Uterine smooth muscle cell (primary cell): ENCODE data around the gene SNRNP200. TPM values are rescaled to one million over a fixed set of nuclear protein-coding genes. Genes with fewer than 3 reads are reported as not detected.

ENCODE experiments used
- total RNA-seq: library from RNA; depleted of rRNA; stranded (reverse); fragments of >200 nt; gene quantifications from 2 replicates; pipeline ENCODE4 v1.2.3, GENCODE V29; 2014

The SNRNP200 gene
- 49.4 and 65.4 TPM in 2 replicates for total RNA-seq

DNA sequence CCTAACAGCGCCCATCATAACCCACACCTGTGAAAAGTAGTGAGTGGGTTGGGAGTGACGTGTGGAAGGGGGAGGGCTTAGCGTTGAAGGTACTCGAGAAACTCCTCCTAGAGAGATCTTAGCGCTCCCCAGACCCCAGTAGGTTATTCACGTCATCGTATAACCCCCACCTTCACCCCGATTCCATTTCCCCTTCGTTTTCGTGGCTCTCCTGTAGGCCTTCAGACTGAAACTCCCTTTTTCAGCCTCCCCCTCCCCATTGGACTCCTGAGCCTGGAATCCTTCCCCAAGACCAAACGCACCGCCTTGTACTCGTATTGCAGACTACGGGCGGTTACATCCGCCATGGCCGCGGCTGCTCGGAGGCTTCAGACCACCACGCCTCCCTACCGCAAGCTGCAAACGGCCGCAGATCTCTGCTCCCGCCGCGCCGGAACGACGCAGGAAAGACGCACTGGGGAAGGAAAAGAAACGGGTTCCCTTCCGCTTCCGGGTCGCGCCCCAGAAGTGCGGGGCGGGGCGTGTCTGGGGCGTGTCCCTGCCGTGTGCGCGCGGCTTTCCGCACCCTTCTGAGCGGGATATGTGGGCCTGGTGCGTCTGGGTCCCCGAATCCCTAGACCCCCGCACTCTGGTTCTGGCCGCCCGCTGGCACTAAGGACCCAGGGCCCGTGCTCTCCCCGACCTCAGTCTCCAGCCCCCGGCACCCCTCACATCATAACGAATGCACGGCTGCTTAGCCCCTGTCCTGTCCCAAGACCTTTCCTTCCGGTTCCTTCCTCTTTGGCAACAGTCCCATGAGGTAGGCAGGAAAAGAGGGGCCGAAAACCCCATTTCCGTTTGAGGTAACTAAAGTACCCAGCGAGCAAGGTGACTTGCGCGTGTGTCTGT, at the start of gene SNRNP200:
Gene SNRNP200, minus strand, starts transcription at position 456 of the 888 bp plus-strand sequence. Its CDS starts 109 bp downstream, at position 347.

DNA sequence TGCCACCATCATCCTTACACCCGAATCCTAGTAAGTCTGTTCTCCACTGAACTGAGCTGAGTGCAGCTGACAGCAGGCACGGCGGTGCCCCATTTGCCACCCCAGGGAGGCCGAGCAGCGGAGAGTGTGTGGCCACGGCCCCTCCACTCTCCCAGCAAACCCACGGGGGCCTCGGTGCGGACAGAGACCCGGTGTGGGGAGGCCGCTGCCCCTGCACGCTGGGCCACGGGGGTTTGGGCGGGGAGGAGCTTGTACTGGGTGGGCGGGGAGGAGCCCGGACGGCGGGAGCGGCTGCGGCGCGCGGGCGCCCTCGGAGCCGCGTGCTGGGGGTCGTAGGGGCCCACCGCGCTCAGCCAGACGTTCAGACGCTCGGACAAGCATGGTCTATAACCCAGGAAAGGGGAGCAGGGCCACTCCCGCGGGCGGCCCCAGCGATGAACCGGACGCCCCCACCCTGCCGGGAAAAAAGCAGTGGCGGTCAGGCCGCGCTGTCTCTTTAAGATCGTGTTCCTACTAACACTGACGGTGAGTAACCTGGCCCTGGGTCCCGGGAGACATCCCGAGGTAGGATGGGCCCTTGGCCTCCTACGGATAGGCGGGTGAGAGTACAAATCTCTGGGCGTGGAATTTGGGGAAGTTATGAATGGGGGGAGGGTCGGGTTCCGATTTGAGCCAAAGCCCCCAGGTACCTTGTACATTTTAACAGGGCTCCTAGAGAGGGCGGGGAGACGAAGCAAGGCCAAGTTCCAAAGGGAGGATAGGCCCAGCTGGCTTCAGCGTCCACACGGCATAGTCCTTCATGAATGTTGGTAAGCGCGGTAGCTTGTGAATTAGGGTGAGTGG, 19.9 kb upstream of the SNRNP200 start, which contains the start of gene ITPRIPL1:
Gene ITPRIPL1, plus strand, starts transcription at position 277 of the 843 bp plus-strand sequence. Its CDS starts 523 bp downstream, at position 800.

DNA sequence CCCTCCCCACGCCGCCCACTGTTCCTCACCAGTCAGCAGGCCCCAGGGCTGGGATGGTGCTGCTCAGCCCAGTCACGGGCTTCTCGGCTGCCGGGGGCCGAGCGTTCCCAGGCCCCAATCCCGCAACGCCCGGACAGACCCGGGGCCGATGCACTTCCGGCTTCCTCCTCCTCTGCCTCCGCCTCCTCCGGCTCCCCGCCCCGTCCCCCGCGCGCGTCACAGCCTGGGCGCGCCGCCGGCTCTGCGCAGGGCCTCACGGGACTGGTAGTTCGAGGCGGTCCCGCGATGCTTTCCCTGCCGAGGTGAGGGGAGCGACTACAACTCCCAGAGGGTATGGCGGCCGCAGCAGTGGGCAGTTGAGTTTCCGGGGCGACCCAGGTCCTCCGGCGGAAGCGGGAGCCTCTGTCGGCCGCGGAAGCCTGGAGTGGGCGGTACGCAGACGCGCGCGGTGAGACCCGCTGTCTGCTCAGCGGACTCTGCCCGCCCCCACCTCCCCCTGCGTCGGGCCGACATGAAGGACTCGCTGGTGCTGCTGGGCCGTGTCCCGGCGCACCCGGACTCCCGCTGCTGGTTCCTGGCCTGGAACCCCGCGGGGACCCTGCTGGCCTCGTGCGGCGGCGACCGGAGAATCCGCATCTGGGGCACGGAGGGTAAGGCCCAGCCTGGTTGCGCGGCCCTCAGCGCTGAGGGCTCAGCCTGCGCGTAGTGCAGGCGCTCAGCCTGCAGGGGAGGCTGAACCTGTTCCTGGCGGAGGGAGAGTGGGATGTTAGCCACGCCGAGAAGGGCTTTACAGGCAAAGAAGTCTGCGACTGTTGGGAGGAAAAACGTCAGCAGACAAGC, 39.3 kb downstream of the SNRNP200 start, which contains the start of the genes CIAO1 and TMEM127:
Gene CIAO1, plus strand, starts transcription at position 386 of the 840 bp plus-strand sequence. Its CDS starts 126 bp downstream, at position 512.
Gene TMEM127, minus strand, starts transcription at position 158 of the 840 bp plus-strand sequence. CDS start 616 bp downstream, outside the sequence.

Other genes starting within 250 kb of the SNRNP200 start
- gene ADRA2B, start 189.0 kb downstream of the SNRNP200 start, total RNA-seq, result under 0.01 TPM in 1 of 2 replicates, not detected in the other
- gene ASTL, start 167.0 kb downstream of the SNRNP200 start, total RNA-seq, result not detected in 2 replicates
- gene DUSP2, start 160.1 kb downstream of the SNRNP200 start, total RNA-seq, result 1.7 and 2.3 TPM in 2 replicates
- gene STARD7, start 96.7 kb downstream of the SNRNP200 start, total RNA-seq, result 119 and 160 TPM in 2 replicates
- 11.8 and 16.7 TPM in 2 replicates for gene TMEM127, start 39.5 kb downstream of the SNRNP200 start, total RNA-seq
- gene CIAO1, start 39.3 kb downstream of the SNRNP200 start, total RNA-seq, result 82.6 and 87.7 TPM in 2 replicates
- gene ITPRIPL1, start 19.8 kb upstream of the SNRNP200 start, total RNA-seq, result 5.1 and 5.9 TPM in 2 replicates
- gene NCAPH, start 30.2 kb upstream of the SNRNP200 start, total RNA-seq, result 8.4 and 45.2 TPM in 2 replicates
- gene NEURL3, start 199.8 kb upstream of the SNRNP200 start, total RNA-seq, result 0.11 TPM in 1 of 2 replicates, not detected in the other
- gene ARID5A, start 231.2 kb upstream of the SNRNP200 start, total RNA-seq, result 11.0 and 11.8 TPM in 2 replicates